ENCODE measurements around the gene GATA3. TPM values are rescaled to one million over a fixed set of nuclear protein-coding genes. Genes with fewer than 3 reads are reported as not detected.

GATA3 gene
- total and polyA plus RNA-seq, 2 experiments from 2014 or later = 0.23 TPM; not detected in 1

GRCh38 chr10:8014649-8015048 is 39.8 kb upstream of the GATA3 start (continued):
- TF ChIP-seq POLR2AphosphoS5 (IDR thresholded peaks at IDR 0.05; ENCODE audit: low read depth) (no peak), EZH2 (IDR thresholded peaks at IDR 0.05; ENCODE audit: low read depth, unreplicated experiment) (no peak), ZNF114 (CRISPR knock-in tag; IDR thresholded peaks at IDR 0.05) (no peak), REST (IDR thresholded peaks at IDR 0.05; ENCODE audit: unreplicated experiment) (no peak), STAT1 (IDR thresholded peaks at IDR 0.05; ENCODE audit: unreplicated experiment) (no peak), CTCF (conservative IDR thresholded peaks at IDR 0.05; ENCODE audit: low read depth in 2 of 2) (no peak)

GRCh38 chr10:8017277-8017676 is 37.2 kb upstream of the GATA3 start:
- Histone ChIP-seq H3K4me2 (no peak overlapping the region), H3K79me2 (replicated peaks; ENCODE audit: insufficient read depth) (no peaks in the 10 kb centered on the region), H3K4me3 (no peak overlapping the region), H3K27me3 (ENCODE audit: insufficient read depth) (no peaks in the 10 kb centered on the region), H3K27ac (ENCODE audit: low read depth) (no peak overlapping the region), H3K36me3 (ENCODE audit: insufficient read depth) (no peaks in the 10 kb centered on the region), H2AFZ (no peak overlapping the region), H3K9me2 (ENCODE audit: insufficient read depth) (no peaks in the 10 kb centered on the region), H3F3A (replicated peaks; ENCODE audit: low read depth) (no peaks in the 10 kb centered on the region), H4K20me1 (replicated peaks; ENCODE audit: insufficient read depth) (no peaks in the 10 kb centered on the region), H3K4me1 (ENCODE audit: insufficient read depth) (peaks cover 16% of the 10 kb centered on the region; the same call in 1 of the 2 replicates)
- ATAC-seq = peak; percentile 53
- H3K9me3 Mint-ChIP-seq = no peaks in the 10 kb centered on the region
- H3K4me1 Mint-ChIP-seq = peaks cover 14% of the 10 kb centered on the region
- H3K36me3 Mint-ChIP-seq (ENCODE audit: low read depth) = no peaks in the 10 kb centered on the region
- peaks cover 2% of the 10 kb centered on the region for H3K27me3 Mint-ChIP-seq (ENCODE audit: insufficient read depth, low read depth, poor library complexity)
- no peak overlapping the region for H3K4me3 Mint-ChIP-seq
- H3K27ac Mint-ChIP-seq = peak overlapping the region; percentile 68
- DNase-seq (ENCODE audit: low spot score) = peak; percentile 72
- TF ChIP-seq NANOG (IDR thresholded peaks at IDR 0.05; ENCODE audit: borderline replicate concordance) (no peak), ZNF114 (CRISPR knock-in tag; IDR thresholded peaks at IDR 0.05) (no peak), EZH2 (IDR thresholded peaks at IDR 0.05; ENCODE audit: low read depth, unreplicated experiment) (no peak), STAT1 (IDR thresholded peaks at IDR 0.05; ENCODE audit: unreplicated experiment) (no peak), ETS1 (IDR thresholded peaks at IDR 0.05) (no peak), ZNF331 (CRISPR knock-in tag; IDR thresholded peaks at IDR 0.05; ENCODE audit: low read depth) (no peak), ZNF462 (CRISPR knock-in tag; IDR thresholded peaks at IDR 0.05) (no peak), CREB1 (CRISPR knock-in tag; IDR thresholded peaks at IDR 0.05; ENCODE audit: low read depth) (no peak), POLR2AphosphoS5 (IDR thresholded peaks at IDR 0.05; ENCODE audit: low read depth) (no peak)

Measured in GM23338 (cell line).